Measurements from ENCODE around the gene GJA3.

GRCh38 chr13:20125129-20125782 lies 35.6 kb downstream of the GJA3 start:
- TF ChIP-seq REST (IDR thresholded peaks at IDR 0.05; ENCODE audit: insufficient read depth in 1 of 2, low read depth in 2 of 2, low read length in 2 of 2) (no peak), POLR2AphosphoS5 (IDR thresholded peaks at IDR 0.05; ENCODE audit: low read depth, low read length) (no peak), FOXP2 (optimal IDR thresholded peaks at IDR 0.05; ENCODE audit: borderline replicate concordance, extremely low read depth, extremely low read length, insufficient read depth) (no peak), SIN3A (IDR thresholded peaks at IDR 0.05; ENCODE audit: borderline replicate concordance, insufficient read depth, low read length) (no peak)
